HepG2 (cell line): ENCODE measurements around the gene CTNNBIP1. TPM values are rescaled to one million over a fixed set of nuclear protein-coding genes. Genes with fewer than 3 reads are reported as not detected.

ENCODE experiments used
- ARNT ChIP-seq: fragments of 450-650 bp; IDR thresholded peaks from 2 replicates; pipeline ENCODE4 v1.6.1; 2017
- CEBPG ChIP-seq: IDR thresholded peaks from 2 replicates; pipeline ENCODE4 v1.6.1; 2016
- E2F5 ChIP-seq: sonication (generic); formaldehyde crosslinking; conservative IDR thresholded peaks from 2 replicates; pipeline ENCODE4 v1.4.0; 2020; ENCODE audit warnings: missing genetic modification reagents
- HDAC6 ChIP-seq: fragments of 200-600 bp; sonication (generic); IDR thresholded peaks from 2 replicates; pipeline ENCODE4 v1.7.0; 2017; ENCODE audit warnings: mild to moderate bottlenecking, antibody characterized with exemption, low read length, low read depth
- PHF8 ChIP-seq: sonication (generic); formaldehyde crosslinking; IDR thresholded peaks from 2 replicates; pipeline ENCODE4 v1.5.0; 2020; ENCODE audit warnings: missing genetic modification reagents
- POGZ ChIP-seq: sonication (generic); formaldehyde crosslinking; IDR thresholded peaks from 2 replicates; pipeline ENCODE4 v1.4.0; 2020; ENCODE audit warnings: mild to moderate bottlenecking, missing genetic modification reagents
- PRDM15 ChIP-seq: sonication (generic); formaldehyde crosslinking; IDR thresholded peaks from 2 replicates; pipeline ENCODE4 v1.4.0; 2020; ENCODE audit warnings: missing genetic modification reagents
- RXRB ChIP-seq: IDR thresholded peaks from 2 replicates; pipeline ENCODE4 v1.6.1; 2016; ENCODE audit warnings: borderline replicate concordance, missing genetic modification reagents, missing compliant biosample characterization
- SAP130 ChIP-seq: IDR thresholded peaks from 2 replicates; pipeline ENCODE4 v1.6.1; 2016; ENCODE audit warnings: low read depth
- STAG1 ChIP-seq: sonication (generic); formaldehyde crosslinking; IDR thresholded peaks from 2 replicates; pipeline ENCODE4 v1.4.0; 2020; ENCODE audit warnings: missing genetic modification reagents
- TRAFD1 ChIP-seq: sonication (generic); formaldehyde crosslinking; IDR thresholded peaks from 2 replicates; pipeline ENCODE4 v1.5.1; 2020; ENCODE audit warnings: missing genetic modification reagents, mild to moderate bottlenecking, borderline replicate concordance
- ZBTB39 ChIP-seq: sonication (generic); formaldehyde crosslinking; IDR thresholded peaks from 2 replicates; pipeline ENCODE4 v1.5.0; 2020; ENCODE audit warnings: missing genetic modification reagents
- ZBTB8A ChIP-seq: sonication (generic); formaldehyde crosslinking; IDR thresholded peaks from 2 replicates; pipeline ENCODE4 v1.4.0; 2020; ENCODE audit warnings: mild to moderate bottlenecking, low read depth, missing genetic modification reagents, borderline replicate concordance
- ZNF563 ChIP-seq: sonication (generic); formaldehyde crosslinking; IDR thresholded peaks from 2 replicates; pipeline ENCODE4 v1.8.0; 2022; ENCODE audit warnings: mild to moderate bottlenecking, moderate library complexity, missing genetic modification reagents
- ZNF629 ChIP-seq: sonication (generic); formaldehyde crosslinking; conservative IDR thresholded peaks from 2 replicates; pipeline ENCODE4 v1.5.0; 2020; ENCODE audit warnings: missing genetic modification reagents
- ZNF644 ChIP-seq: IDR thresholded peaks from 2 replicates; pipeline ENCODE4 v1.6.1; 2016; ENCODE audit warnings: low read depth
- ZNF746 ChIP-seq: sonication (generic); formaldehyde crosslinking; IDR thresholded peaks from 2 replicates; pipeline ENCODE4 v1.8.0; 2022; ENCODE audit warnings: mild to moderate bottlenecking, missing genetic modification reagents
- ZNF772 ChIP-seq: sonication (generic); formaldehyde crosslinking; IDR thresholded peaks from 2 replicates; pipeline ENCODE4 v1.5.0; 2020; ENCODE audit warnings: mild to moderate bottlenecking, missing genetic modification reagents
- polyA plus RNA-seq, 8 experiments: library from polyadenylated mRNA; depleted of rRNA in 3 of 8; stranded (reverse) in 7 of 8; unstranded in 1 of 8; fragments of >200 nt; fragmentation: Illumina TruSeq in 4 of 8; extraction: Trizol in 4 of 8; gene quantifications; 2 replicates each; pipeline versions ENCODE4 v1.2.1 to v1.2.3, GENCODE V29; 2011 to 2016; ENCODE audit warnings: low read depth in 4 of 8, missing spikeins in 1 of 8, mixed read lengths in 1 of 8; ENCODE audit not compliant: insufficient read depth in 1 of 8
- total RNA-seq, 5 experiments: library from RNA; depleted of rRNA; stranded (reverse); fragments of >200 nt; fragmentation: Illumina TruSeq; extraction: Trizol; gene quantifications; 2 replicates each; pipeline ENCODE4 v1.2.3, GENCODE V29; 2016; ENCODE audit warnings: low read depth in 1 of 5
- TF ChIP-seq, protein P1 (sequence below): IDR thresholded peaks from 2 replicates; pipeline ENCODE4 v1.6.1; 2016; ENCODE audit warnings: low read depth
- TF ChIP-seq, protein P2 (sequence below): sonication (generic); formaldehyde crosslinking; IDR thresholded peaks from 2 replicates; pipeline ENCODE4 v1.8.1; 2022; ENCODE audit warnings: mild to moderate bottlenecking, missing genetic modification reagents

CTNNBIP1 gene
- total and polyA plus RNA-seq, 2 of the 13 experiments (the other 11 are each of a cell fraction or from before 2014, with no cell fraction given), result 71.7 to 83.0 TPM

- TF ChIP-seq PRDM15 (CRISPR knock-in tag) (0 out of 2 replicates have a peak, but pooled peaks have one; percentile 20), ZNF629 (CRISPR knock-in tag) (peak; percentile 80), PHF8 (CRISPR knock-in tag) (no peak), SAP130 (0 out of 2 replicates have a peak, but pooled peaks have one; percentile 30), HDAC6 (no peak), ZBTB8A (no peak), RXRB (0 out of 2 replicates have a peak, but pooled peaks have one; percentile 8), STAG1 (peak; percentile 71), ZNF772 (no peak), ZNF644 (CRISPR knock-in tag) (no peak), CEBPG (CRISPR knock-in tag) (peak; percentile 48; the same call in 1 of the 2 replicates), ZNF746 (CRISPR knock-in tag) (0 out of 2 replicates have a peak, but pooled peaks have one; percentile 2), ZNF563 (CRISPR knock-in tag) (no peak), POGZ (CRISPR knock-in tag) (no peak), TRAFD1 (CRISPR knock-in tag) (no peak), ZBTB39 (CRISPR knock-in tag) (no peak), ARNT (no peak), E2F5 (CRISPR knock-in tag) (0 out of 2 replicates have a peak, but pooled peaks have one; percentile 36)
- TF ChIP-seq, protein P1, sequence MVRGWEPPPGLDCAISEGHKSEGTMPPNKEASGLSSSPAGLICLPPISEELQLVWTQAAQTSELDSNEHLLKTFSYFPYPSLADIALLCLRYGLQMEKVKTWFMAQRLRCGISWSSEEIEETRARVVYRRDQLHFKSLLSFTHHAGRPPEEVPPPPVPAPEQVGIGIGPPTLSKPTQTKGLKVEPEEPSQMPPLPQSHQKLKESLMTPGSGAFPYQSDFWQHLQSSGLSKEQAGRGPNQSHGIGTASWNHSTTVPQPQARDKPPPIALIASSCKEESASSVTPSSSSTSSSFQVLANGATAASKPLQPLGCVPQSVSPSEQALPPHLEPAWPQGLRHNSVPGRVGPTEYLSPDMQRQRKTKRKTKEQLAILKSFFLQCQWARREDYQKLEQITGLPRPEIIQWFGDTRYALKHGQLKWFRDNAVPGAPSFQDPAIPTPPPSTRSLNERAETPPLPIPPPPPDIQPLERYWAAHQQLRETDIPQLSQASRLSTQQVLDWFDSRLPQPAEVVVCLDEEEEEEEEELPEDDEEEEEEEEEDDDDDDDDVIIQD (CRISPR knock-in tag), result no peak
- TF ChIP-seq, protein P2, sequence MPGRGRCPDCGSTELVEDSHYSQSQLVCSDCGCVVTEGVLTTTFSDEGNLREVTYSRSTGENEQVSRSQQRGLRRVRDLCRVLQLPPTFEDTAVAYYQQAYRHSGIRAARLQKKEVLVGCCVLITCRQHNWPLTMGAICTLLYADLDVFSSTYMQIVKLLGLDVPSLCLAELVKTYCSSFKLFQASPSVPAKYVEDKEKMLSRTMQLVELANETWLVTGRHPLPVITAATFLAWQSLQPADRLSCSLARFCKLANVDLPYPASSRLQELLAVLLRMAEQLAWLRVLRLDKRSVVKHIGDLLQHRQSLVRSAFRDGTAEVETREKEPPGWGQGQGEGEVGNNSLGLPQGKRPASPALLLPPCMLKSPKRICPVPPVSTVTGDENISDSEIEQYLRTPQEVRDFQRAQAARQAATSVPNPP, result no peak
Measured at GRCh38 chr1:9942399-9942938, 32.4 kb upstream of the CTNNBIP1 start (continued).
